Epithelial cell of proximal tubule (primary cell): Measurements from ENCODE around the gene NRXN3. TPM values are rescaled to one million over a fixed set of nuclear protein-coding genes. Genes with fewer than 3 reads are reported as not detected.
"Not testable (repeated sequence)": the region's sequence is repeated elsewhere in the genome, so short reads cannot be mapped to it uniquely, and the experiment has no call there.

ENCODE experiments used
- DNase-seq: peaks from one replicate; pipeline ENCODE4 v3.0.0-alpha.2; 2011; ENCODE audit warnings: low read depth
- H3K4me3 ChIP-seq: 2 replicates; pipeline ENCODE4 v1.5.1; 2011; ENCODE audit warnings: low read depth, mild to moderate bottlenecking, low read length
- total RNA-seq: library from RNA; depleted of rRNA; stranded (reverse); fragments of >200 nt; gene quantifications from 2 replicates; pipeline ENCODE4 v1.2.3, GENCODE V29; 2015
- TF ChIP-seq, protein P1 (sequence below): conservative IDR thresholded peaks from 2 replicates; pipeline ENCODE4 v1.5.1; 2012; ENCODE audit warnings: low read depth, mild to moderate bottlenecking, low read length

The NRXN3 gene
- total RNA-seq, 1 donor from 2014 or later, result 1.2 TPM

GRCh38 chr14:78425330-78425729 is 255.2 kb downstream of the NRXN3 start:
- TF ChIP-seq, protein P1, sequence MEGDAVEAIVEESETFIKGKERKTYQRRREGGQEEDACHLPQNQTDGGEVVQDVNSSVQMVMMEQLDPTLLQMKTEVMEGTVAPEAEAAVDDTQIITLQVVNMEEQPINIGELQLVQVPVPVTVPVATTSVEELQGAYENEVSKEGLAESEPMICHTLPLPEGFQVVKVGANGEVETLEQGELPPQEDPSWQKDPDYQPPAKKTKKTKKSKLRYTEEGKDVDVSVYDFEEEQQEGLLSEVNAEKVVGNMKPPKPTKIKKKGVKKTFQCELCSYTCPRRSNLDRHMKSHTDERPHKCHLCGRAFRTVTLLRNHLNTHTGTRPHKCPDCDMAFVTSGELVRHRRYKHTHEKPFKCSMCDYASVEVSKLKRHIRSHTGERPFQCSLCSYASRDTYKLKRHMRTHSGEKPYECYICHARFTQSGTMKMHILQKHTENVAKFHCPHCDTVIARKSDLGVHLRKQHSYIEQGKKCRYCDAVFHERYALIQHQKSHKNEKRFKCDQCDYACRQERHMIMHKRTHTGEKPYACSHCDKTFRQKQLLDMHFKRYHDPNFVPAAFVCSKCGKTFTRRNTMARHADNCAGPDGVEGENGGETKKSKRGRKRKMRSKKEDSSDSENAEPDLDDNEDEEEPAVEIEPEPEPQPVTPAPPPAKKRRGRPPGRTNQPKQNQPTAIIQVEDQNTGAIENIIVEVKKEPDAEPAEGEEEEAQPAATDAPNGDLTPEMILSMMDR, result no peak
- no peak for DNase-seq
- no peak overlapping the region for H3K4me3 ChIP-seq

DNA sequence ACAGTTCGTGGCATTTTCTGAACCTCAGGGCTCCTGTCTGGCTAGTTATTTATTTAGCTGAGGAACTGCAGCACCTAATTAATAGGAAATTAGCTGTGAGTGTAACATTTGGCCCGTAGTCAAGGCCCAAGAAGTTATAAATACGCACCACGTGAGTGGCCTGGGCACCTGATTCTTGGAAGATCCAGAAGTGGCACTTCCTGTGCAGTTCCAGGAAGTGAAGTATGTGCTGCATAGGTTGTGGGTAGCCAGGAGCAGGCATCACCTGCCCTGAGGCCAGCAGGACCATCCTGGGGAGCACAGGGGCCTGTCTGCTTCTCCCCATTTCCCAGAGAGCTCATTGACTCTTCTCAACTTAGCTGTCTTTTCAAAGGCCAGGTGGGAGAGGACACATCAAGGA is 255.6 kb downstream of the NRXN3 start:
- H3K4me3 ChIP-seq, result no peak overlapping the region
- DNase-seq, result no peak

DNA sequence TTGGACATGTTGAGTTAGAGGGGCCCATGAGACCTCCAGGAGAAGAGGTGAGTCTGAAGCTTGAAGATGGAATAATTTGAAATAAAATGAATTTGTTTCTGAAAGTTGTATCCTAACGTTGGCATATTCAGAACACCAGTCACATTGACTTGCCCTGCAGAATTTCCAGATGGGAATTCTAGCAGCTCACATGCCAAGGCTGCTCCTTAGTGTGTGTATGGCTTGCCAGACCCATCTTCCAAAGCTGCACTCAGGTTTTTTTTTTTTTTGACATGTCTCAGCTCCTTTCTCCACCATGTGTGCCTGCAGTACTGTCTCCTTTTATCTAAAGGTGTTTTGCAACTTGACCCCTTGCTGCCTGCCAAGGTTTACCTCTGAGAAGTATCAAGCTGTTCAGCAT is 261.9 kb downstream of the NRXN3 start:
- DNase-seq, result no peak
- H3K4me3 ChIP-seq, result no peak overlapping the region
- TF ChIP-seq, protein P1, result no peak

More for the DNA sequence above, 255.6 kb downstream of the NRXN3 start:
- TF ChIP-seq, protein P1, result no peak

- not testable (repeated sequence) for H3K4me3 ChIP-seq, DNase-seq
These were observed 267.3 kb downstream of the NRXN3 start for GRCh38 chr14:78437448-78437847.

GRCh38 chr14:78440356-78440894 is 270.3 kb downstream of the NRXN3 start:
- no peak for DNase-seq
- no peak overlapping the region for H3K4me3 ChIP-seq
- TF ChIP-seq, protein P1, result no peak

DNA sequence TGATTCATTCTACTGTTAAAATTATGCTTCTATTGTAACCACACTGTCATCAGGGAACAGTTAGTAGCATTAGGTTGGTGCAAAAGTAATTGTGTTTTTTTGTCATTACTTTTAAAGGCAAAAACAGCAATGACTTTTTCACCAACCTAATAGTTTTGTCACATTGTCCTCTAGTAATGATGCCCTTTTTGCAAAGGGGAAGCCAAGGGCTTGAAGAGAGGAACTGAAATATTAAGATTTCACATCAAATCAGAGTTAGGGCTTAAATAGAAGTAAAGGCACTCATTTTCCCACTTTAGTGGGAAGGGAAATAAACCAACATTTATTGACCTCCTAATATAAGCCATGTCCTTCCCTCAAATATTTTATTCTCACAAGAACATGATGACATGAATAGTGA is 273.7 kb downstream of the NRXN3 start:
- TF ChIP-seq, protein P1, result no peak
- no peak overlapping the region for H3K4me3 ChIP-seq
- DNase-seq, result no peak

- H3K4me3 ChIP-seq, result no peak overlapping the region
- TF ChIP-seq, protein P1, result no peak
- DNase-seq, result no peak
These were observed 275.1 kb downstream of the NRXN3 start for GRCh38 chr14:78445275-78445674.
